ENCODE measurements around the gene ROR2.
"Not testable (repeated sequence)": the region's sequence is repeated elsewhere in the genome, so short reads cannot be mapped to it uniquely, and the experiment has no call there.

Gene ROR2

DNA sequence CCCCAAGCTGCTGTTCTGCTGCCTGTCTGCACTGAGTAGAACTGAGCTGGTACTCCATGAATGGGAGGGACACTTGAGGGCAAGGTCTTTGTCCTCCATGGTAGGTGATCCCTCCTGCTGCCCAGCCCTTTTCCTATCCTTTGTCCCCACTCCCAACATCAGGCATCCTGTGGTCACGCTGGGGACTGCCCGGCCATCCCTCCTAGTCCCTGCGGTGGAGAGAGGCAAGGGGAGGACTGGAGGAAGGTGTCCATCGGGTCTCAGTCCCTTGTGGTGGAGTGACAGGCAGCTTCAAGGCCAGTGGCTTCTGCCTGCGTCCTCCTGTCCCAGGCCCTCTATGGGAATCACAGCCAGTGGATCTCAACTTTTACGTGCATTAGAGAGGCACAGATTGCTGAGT, 25.9 kb downstream of the ROR2 start:
- no peak for DNase-seq (ENCODE audit: low read depth in 3 of 3, low spot score in 1 of 3)

- no peak for DNase-seq (ENCODE audit: low read depth in 3 of 3, low spot score in 1 of 3)
These were observed 26.9 kb downstream of the ROR2 start for GRCh38 chr9:91923145-91923544.

DNA sequence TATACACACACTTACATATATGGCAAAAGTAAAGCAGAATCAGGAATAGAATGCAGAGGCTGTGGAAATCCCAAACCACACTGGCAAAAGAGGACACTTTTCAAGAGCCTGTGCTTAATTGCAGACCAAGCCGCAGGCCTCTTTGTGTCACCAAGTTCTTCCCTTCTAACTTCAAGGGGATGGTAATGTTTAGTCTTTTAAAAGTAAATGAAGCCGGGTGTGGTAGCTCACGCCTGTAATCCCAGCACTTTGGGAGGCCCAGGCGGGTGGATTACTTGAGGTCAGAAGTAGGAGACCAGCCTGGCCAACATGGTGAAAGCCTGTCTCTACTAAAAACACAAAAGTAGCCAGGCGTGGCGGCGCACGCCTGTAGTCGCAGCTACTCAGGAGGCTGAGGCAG, 28.7 kb downstream of the ROR2 start:
- DNase-seq (ENCODE audit: low read depth in 3 of 3, low spot score in 1 of 3), result no peak

- DNase-seq (ENCODE audit: low read depth in 3 of 3, low spot score in 1 of 3), result no peak
These were observed 29.2 kb downstream of the ROR2 start for GRCh38 chr9:91920630-91921350.

DNA sequence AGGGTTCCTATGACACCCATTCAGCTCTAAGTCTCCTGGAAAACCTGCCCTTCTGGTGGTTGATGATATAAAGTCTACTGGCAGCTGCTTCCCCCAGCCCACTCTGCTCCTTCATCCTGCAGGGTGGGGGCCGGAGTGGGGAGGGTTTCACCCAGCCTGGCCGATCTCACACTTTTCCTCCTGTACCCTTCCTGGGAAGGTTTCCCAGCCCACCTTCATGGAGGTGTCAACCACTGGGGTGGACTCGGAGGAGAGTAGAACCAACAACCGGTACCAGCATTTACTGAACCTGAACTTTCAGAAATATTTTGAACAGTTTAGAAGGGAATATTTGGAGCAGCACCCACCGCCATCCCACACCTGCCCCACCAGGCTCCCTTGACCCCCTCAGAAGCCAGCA, 30.4 kb downstream of the ROR2 start:
- DNase-seq (ENCODE audit: low read depth in 3 of 3, low spot score in 1 of 3), result no peak

DNA sequence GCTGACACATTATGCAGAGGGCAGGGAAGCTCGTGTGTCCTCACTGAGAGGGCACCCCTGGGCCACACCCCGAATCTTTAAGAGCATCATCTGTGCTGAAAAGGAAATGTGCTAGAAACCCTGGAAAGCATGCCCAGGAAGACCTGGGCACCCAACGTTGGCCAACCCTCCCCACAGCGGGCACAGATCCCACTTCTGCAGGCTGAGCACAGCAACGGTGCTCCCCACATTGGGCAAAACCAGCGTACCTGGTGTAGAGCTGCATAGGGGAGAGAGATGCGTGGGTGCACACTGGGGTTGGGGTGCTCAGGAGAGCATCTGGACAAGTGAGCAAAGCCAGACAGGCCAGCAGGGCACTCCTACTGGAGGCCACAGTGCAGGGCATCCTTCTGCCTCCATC, 32.6 kb downstream of the ROR2 start:
- no peak for DNase-seq (ENCODE audit: low read depth in 3 of 3, low spot score in 1 of 3)

GRCh38 chr9:91915524-91916263, 34.3 kb downstream of the ROR2 start:
- DNase-seq (ENCODE audit: low read depth in 3 of 3, low spot score in 1 of 3), result no peak

- no peak for DNase-seq (ENCODE audit: low read depth in 3 of 3, low spot score in 1 of 3)
These were observed 35.1 kb downstream of the ROR2 start for GRCh38 chr9:91914937-91915336.

- no peak for DNase-seq (ENCODE audit: low read depth in 3 of 3, low spot score in 1 of 3)
These were observed 35.6 kb downstream of the ROR2 start for GRCh38 chr9:91914404-91914803.

DNA sequence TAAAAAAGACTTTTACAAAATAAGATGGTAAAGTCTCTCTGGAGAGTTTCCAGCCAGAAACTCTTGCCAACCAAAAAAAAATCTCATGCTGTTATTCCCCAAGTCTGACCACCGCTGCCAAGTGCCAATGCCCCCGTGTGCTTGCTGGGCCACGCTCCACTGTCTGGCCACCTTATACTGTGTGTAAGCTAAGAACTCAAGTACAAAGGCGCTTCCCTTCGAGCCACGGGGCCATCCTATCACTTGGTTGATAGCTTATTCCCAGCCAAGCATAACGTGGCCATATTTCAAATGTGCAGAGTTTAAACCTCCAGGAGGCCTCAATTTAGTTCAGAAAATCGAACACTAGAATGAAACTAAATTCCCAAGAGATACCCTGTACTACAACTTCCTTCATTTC, 36.0 kb downstream of the ROR2 start:
- DNase-seq (ENCODE audit: low read depth in 3 of 3, low spot score in 1 of 3), result no peak

GRCh38 chr9:91913096-91913495, 36.9 kb downstream of the ROR2 start:
- DNase-seq (ENCODE audit: low read depth in 3 of 3, low spot score in 1 of 3), result no peak

DNA sequence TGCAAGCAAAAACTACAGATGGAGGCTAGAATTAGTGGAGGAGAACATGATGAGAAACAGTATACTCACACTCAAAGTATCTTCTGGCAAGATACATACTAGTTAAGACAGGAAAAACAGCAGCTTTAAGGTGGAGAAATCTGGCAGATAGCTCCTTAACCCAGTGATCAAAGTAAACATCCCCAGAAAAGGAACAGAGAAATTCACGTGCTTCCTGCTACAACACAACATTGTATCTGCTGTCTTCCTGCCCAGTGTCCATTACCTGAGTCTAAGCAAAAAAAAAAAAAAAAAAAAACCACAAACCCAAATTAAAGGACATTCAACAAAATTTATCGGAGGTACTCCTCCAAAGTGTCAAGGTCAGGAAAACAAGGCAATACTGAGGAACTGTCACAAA, 38.4 kb downstream of the ROR2 start:
- DNase-seq (ENCODE audit: low read depth in 3 of 3, low spot score in 1 of 3), result no peak

- DNase-seq (ENCODE audit: low read depth in 3 of 3, low spot score in 1 of 3), result not testable (repeated sequence)
These were observed 40.8 kb downstream of the ROR2 start for GRCh38 chr9:91909256-91909655.

- no peak for DNase-seq (ENCODE audit: low read depth in 3 of 3, low spot score in 1 of 3)
These were observed 41.3 kb downstream of the ROR2 start for GRCh38 chr9:91908746-91909145.

DNA sequence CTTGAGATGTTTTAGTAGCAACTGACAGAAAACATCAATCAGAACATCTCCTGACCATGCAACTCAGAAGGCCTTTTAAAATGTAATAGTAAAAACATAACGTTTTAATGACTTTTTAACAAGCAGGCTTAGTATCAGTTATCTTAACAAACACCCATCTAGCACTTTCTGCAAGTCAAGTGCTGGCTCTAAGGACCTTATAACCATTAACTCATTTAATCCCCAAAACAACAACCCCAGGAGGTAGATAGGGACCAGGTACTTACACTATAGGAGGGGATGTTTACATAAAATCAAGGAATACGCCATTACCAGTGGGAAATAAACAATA, 41.8 kb downstream of the ROR2 start:
- no peak for DNase-seq (ENCODE audit: low read depth in 3 of 3, low spot score in 1 of 3)

GRCh38 chr9:91907484-91908292, 42.3 kb downstream of the ROR2 start:
- no peak for DNase-seq (ENCODE audit: low read depth in 3 of 3, low spot score in 1 of 3)

DNA sequence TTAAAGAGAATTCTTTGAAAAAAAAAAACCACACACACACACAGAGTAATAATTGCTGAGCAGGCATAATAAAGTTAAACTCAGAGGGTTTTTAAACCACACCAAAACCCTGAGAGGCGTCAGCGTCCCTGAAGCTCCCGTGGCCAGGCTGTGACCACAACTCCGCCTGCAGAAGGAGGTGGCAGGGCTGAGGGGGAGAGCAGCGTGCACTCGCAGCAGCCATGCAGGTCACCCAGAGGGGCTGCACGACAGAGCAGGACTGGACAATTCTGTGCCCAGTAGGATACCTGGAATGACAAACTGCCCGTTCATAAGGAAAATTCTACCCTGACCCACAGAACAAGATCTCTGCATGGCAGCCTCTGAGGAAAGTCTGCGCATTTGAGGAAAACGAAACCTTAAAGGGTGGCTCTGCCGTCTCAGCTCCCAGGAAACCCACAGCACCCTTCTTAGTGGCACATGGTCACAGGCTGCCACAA, 44.0 kb downstream of the ROR2 start:
- no peak for DNase-seq (ENCODE audit: low read depth in 3 of 3, low spot score in 1 of 3)

- no peak for DNase-seq (ENCODE audit: low read depth in 3 of 3, low spot score in 1 of 3)
These were observed 44.8 kb downstream of the ROR2 start for GRCh38 chr9:91905237-91905650.

DNA sequence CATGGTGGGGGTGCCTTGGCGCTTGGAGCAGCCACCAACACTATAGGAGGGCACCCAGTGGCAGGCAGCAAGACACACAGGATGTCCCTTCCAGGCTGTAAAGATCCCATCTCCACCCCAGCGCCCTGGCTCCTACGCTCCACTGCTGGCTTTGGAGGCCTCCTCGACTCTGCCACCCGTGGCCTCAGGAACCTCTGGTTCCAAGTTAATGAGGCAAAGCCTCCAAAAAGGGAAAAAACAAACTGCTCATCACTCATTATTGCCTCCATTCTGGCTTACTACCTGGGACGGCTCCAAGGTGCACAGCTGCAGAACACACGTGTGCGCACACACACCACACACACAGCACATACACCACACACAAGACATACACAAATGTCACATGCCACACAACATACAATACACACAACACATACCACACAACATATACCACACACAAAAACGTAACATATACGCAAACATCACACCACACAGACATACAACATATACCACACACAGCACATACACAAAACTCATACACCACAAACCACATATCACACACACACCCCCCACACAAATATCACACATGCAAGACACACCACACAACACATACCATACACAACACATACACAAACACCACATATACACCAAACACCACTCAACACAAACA, 45.3 kb downstream of the ROR2 start:
- no peak for DNase-seq (ENCODE audit: low read depth in 3 of 3, low spot score in 1 of 3)

DNA sequence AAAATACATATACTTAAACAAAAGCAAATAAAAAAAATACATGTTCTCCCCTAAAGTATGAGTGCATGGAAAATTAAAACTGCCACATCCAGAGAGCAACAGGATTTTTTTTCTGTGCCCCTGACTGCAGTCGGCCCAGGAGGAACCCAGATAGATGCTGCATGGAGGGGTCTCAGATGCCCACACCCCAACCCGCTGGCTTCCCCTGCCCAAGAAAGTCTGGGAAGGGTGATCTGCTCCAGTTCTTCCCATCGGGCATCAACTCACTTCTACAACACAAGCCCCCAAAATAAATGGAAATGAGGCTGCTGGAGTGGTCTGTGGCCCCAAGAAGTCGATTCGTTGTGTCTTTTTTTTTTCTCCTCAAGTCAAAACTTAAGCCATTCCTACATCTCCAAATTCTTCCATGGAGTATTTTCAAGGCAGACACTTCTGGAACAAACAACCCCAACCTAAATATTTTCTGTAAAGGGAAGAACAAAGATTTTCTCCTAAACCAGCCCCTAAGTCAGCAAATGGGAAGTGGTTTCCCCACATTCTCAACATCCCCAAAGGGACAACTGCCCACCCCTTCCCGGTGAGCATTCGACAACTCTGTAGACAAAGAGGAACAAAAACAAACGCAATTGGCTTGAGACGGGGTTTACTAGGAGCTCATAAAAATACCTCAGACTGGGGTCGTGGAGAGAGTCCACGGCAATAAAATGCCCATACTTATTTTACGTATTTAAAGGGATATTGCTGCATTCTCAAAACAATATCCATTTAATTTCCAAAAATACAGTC, 46.7 kb downstream of the ROR2 start:
- no peak for DNase-seq (ENCODE audit: low read depth in 3 of 3, low spot score in 1 of 3)

Data from stimulated activated CD4-positive, alpha-beta T cell treated with anti-CD3 and anti-CD28 coated beads, TNF-alpha, amount 100 ng/mL, for 1 hour (primary cell).